Measurements from ENCODE around the gene LAMP5.
A peak's percentile ranks its signal among the peaks of the same experiment; 100 is the strongest.

Gene LAMP5

GRCh38 chr20:9514461-9515213 is at the start of gene LAMP5:
LAMP5 (plus strand) TSS chr20:9514590; CDS start chr20:9514853, 263 bp downstream.
- no peak for TF ChIP-seq MYC (IDR thresholded peaks at IDR 0.05; ENCODE audit: low read depth, low read length)
- TF ChIP-seq POLR2A (IDR thresholded peaks at IDR 0.05; ENCODE audit: extremely low read depth, insufficient read length): no peak
- no peak for TF ChIP-seq CTCF (IDR thresholded peaks at IDR 0.05; ENCODE audit: low read depth, low read length)
- no peak for TF ChIP-seq MAX (IDR thresholded peaks at IDR 0.05; ENCODE audit: low read depth, low read length)
- peak; percentile 43 for DNase-seq (ENCODE audit: low read depth)
- no peak within 1 kb of the TSS for H3K4me3 ChIP-seq (ENCODE audit: low read depth, low read length)

GRCh38 chr20:9467995-9468394 is 46.4 kb upstream of the LAMP5 start:
- TF ChIP-seq CTCF (IDR thresholded peaks at IDR 0.05; ENCODE audit: low read depth, low read length) (peak; percentile 81), MAX (IDR thresholded peaks at IDR 0.05; ENCODE audit: low read depth, low read length) (no peak)
- DNase-seq (ENCODE audit: low read depth): peak; percentile 54
- H3K4me3 ChIP-seq (ENCODE audit: low read depth, low read length): no peak overlapping the region

- no peak overlapping the region for H3K4me3 ChIP-seq (ENCODE audit: low read depth, low read length)
- TF ChIP-seq POLR2A (IDR thresholded peaks at IDR 0.05; ENCODE audit: extremely low read depth, insufficient read length) (no peak), MYC (IDR thresholded peaks at IDR 0.05; ENCODE audit: low read depth, low read length) (no peak), CTCF (IDR thresholded peaks at IDR 0.05; ENCODE audit: low read depth, low read length) (no peak)
- no peak for DNase-seq (ENCODE audit: low read depth)
Observed at GRCh38 chr20:9474835-9475415, 39.5 kb upstream of the LAMP5 start.

GRCh38 chr20:9475456-9475855 is 38.9 kb upstream of the LAMP5 start:
- no peak for DNase-seq (ENCODE audit: low read depth)
- no peak overlapping the region for H3K4me3 ChIP-seq (ENCODE audit: low read depth, low read length)
- TF ChIP-seq MYC (IDR thresholded peaks at IDR 0.05; ENCODE audit: low read depth, low read length) (no peak), MAX (IDR thresholded peaks at IDR 0.05; ENCODE audit: low read depth, low read length) (no peak), CTCF (IDR thresholded peaks at IDR 0.05; ENCODE audit: low read depth, low read length) (no peak), POLR2A (IDR thresholded peaks at IDR 0.05; ENCODE audit: extremely low read depth, insufficient read length) (no peak)

- DNase-seq (ENCODE audit: low read depth): no peak
- TF ChIP-seq POLR2A (IDR thresholded peaks at IDR 0.05; ENCODE audit: extremely low read depth, insufficient read length) (no peak), MYC (IDR thresholded peaks at IDR 0.05; ENCODE audit: low read depth, low read length) (no peak), CTCF (IDR thresholded peaks at IDR 0.05; ENCODE audit: low read depth, low read length) (no peak), MAX (IDR thresholded peaks at IDR 0.05; ENCODE audit: low read depth, low read length) (no peak)
- H3K4me3 ChIP-seq (ENCODE audit: low read depth, low read length): no peak overlapping the region
Observed at GRCh38 chr20:9476174-9476573, 38.2 kb upstream of the LAMP5 start.
